ENCODE measurements around the gene GTF2F2.
"Not testable (repeated sequence)": the region's sequence is repeated elsewhere in the genome, so short reads cannot be mapped to it uniquely, and the experiment has no call there.

- not testable (repeated sequence) for TF ChIP-seq POLR2AphosphoS5, CTCF (IDR thresholded peaks at IDR 0.05)
Measured at GRCh38 chr13:45189077-45189476, 68.8 kb downstream of the GTF2F2 start.
